Vagina (tissue), 2 donors: Measurements from ENCODE around the gene JMJD7.

Experiments
- POLR2A ChIP-seq, 2 donors: fragments of 450-650 bp; IDR thresholded peaks; one replicate each; pipeline ENCODE4 v1.6.1; 2017; ENCODE audit warnings: antibody characterized with exemption in 2 of 2, mild to moderate bottlenecking in 2 of 2, moderate library complexity in 2 of 2
- POLR2AphosphoS5 ChIP-seq, 2 donors: sonication (generic); formaldehyde crosslinking; IDR thresholded peaks; one replicate each; pipeline ENCODE4 v1.9.0; 2017; ENCODE audit warnings: antibody characterized with exemption in 2 of 2, mild to moderate bottlenecking in 2 of 2, low read depth in 1 of 2; ENCODE audit not compliant: insufficient read depth in 1 of 2
- TF ChIP-seq, protein P1 (sequence below), 3 experiments: fragments of 450-650 bp in 2 of 3; fragments of 200-600 bp in 1 of 3; sonication (generic) in 1 of 3; IDR thresholded peaks; one replicate each; pipeline ENCODE4 v1.5.1; 2017 to 2019; ENCODE audit warnings: antibody characterized with exemption in 3 of 3, mild to moderate bottlenecking in 2 of 3, moderate library complexity in 2 of 3

GRCh38 chr15:41789662-41790061, 38.2 kb upstream of the JMJD7 start:
- TF ChIP-seq POLR2A (IDR thresholded peaks at IDR 0.05) (no peak), POLR2AphosphoS5 (IDR thresholded peaks at IDR 0.05; ENCODE audit: insufficient read depth in 1 of 2, low read depth in 1 of 2) (no peak)
- TF ChIP-seq, protein P1, sequence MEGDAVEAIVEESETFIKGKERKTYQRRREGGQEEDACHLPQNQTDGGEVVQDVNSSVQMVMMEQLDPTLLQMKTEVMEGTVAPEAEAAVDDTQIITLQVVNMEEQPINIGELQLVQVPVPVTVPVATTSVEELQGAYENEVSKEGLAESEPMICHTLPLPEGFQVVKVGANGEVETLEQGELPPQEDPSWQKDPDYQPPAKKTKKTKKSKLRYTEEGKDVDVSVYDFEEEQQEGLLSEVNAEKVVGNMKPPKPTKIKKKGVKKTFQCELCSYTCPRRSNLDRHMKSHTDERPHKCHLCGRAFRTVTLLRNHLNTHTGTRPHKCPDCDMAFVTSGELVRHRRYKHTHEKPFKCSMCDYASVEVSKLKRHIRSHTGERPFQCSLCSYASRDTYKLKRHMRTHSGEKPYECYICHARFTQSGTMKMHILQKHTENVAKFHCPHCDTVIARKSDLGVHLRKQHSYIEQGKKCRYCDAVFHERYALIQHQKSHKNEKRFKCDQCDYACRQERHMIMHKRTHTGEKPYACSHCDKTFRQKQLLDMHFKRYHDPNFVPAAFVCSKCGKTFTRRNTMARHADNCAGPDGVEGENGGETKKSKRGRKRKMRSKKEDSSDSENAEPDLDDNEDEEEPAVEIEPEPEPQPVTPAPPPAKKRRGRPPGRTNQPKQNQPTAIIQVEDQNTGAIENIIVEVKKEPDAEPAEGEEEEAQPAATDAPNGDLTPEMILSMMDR (IDR thresholded peaks at IDR 0.05): no peak
